ENCODE data around the gene ZBTB17. TPM values are rescaled to one million over a fixed set of nuclear protein-coding genes. Genes with fewer than 3 reads are reported as not detected.
A peak's percentile ranks its signal among the peaks of the same experiment; 100 is the strongest.

ZBTB17 gene
- total and polyA plus RNA-seq, 12 donors: 16.4 to 54.9 (median 20.8) TPM

GRCh38 chr1:15969321-15969880, 6.5 kb downstream of the ZBTB17 start:
- Histone ChIP-seq H3K27me3 (no peaks in the 10 kb centered on the region), H3K9me3 (peaks cover 0 to 5% (median 0%) of the 10 kb centered on the region in 11 donors), H3K27ac (no peak overlapping the region), H3K4me1 (peaks cover 8 to 40% (median 24%) of the 10 kb centered on the region in 9 donors), H3K4me3 (no peak overlapping the region), H3K36me3 (peaks cover 0 to 49% (median 24%) of the 10 kb centered on the region in 9 donors)
- TF ChIP-seq CTCF (IDR thresholded peaks at IDR 0.05): no peak
- WGBS, 2 donors: 95 to 98% methylated on average over 13 of the region's 13 CpGs
- no peak for ATAC-seq
- intact Hi-C loops (cut with DNase I): loop anchor here in 2 of 10 donors (10.0 kb wide), 2 partner anchors 65 to 145 kb away; no protein-coding TSS in a partner anchor
- DNase-seq: no peak

DNA sequence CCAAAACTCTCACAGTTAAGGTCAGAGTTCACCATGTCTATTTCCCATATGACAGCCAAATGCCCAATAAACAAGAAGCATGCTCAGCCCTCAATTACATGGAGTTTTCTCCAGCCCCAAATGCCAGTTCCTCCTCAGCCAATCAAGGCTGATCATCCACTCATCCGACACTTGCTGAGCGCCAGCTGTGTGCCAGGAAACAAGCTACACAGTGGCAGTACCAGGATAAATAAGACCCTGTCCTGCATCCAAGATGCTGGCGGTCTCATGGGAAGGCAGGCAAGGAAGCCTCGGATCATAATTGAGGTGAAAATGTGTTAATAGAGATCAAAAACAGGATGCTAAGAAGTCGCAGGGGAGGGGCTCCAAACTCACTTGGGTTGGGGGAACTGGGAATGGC, 7.7 kb downstream of the ZBTB17 start:
- ATAC-seq (no peak), DNase-seq (no peak)
- H3K36me3 ChIP-seq: peaks cover 0 to 47% (median 24%) of the 10 kb centered on the region in 9 donors
- no peak overlapping the region for H3K4me3 ChIP-seq
- peaks cover 0 to 5% (median 0%) of the 10 kb centered on the region in 11 donors for H3K9me3 ChIP-seq
- 85 to 88% methylated on average over 5 of the region's 5 CpGs for WGBS, 2 donors
- no peaks in the 10 kb centered on the region for H3K27me3 ChIP-seq
- intact Hi-C loops (cut with DNase I): loop anchor here in 2 of 10 donors (10.0 kb wide), 2 partner anchors 63 to 143 kb away; no protein-coding TSS in a partner anchor
- no peak overlapping the region for H3K27ac ChIP-seq
- H3K4me1 ChIP-seq: peaks cover 11 to 44% (median 26%) of the 10 kb centered on the region in 9 donors
- no peak for TF ChIP-seq CTCF (IDR thresholded peaks at IDR 0.05)

GRCh38 chr1:15966956-15967344, 9.0 kb downstream of the ZBTB17 start:
- intact Hi-C loops (cut with DNase I): loop anchor here in 2 of 10 donors (10.0 kb wide), 2 partner anchors 62 to 142 kb away; no protein-coding TSS in a partner anchor
- no peak for DNase-seq
- no peak for TF ChIP-seq CTCF (IDR thresholded peaks at IDR 0.05)
- H3K27me3 ChIP-seq: no peaks in the 10 kb centered on the region
- H3K36me3 ChIP-seq: peaks cover 0 to 41% (median 12%) of the 10 kb centered on the region in 9 donors
- H3K4me1 ChIP-seq: peaks cover 11 to 51% (median 26%) of the 10 kb centered on the region in 9 donors
- ATAC-seq: no peak
- no peaks in the 10 kb centered on the region for H3K9me3 ChIP-seq
- WGBS, 2 donors: 97 to 98% methylated on average over 6 of the region's 6 CpGs
- no peak overlapping the region for H3K4me3 ChIP-seq
- H3K27ac ChIP-seq: peak overlapping the region in 3 of 10 donors; percentile 45 to 83 (median 59)

DNA sequence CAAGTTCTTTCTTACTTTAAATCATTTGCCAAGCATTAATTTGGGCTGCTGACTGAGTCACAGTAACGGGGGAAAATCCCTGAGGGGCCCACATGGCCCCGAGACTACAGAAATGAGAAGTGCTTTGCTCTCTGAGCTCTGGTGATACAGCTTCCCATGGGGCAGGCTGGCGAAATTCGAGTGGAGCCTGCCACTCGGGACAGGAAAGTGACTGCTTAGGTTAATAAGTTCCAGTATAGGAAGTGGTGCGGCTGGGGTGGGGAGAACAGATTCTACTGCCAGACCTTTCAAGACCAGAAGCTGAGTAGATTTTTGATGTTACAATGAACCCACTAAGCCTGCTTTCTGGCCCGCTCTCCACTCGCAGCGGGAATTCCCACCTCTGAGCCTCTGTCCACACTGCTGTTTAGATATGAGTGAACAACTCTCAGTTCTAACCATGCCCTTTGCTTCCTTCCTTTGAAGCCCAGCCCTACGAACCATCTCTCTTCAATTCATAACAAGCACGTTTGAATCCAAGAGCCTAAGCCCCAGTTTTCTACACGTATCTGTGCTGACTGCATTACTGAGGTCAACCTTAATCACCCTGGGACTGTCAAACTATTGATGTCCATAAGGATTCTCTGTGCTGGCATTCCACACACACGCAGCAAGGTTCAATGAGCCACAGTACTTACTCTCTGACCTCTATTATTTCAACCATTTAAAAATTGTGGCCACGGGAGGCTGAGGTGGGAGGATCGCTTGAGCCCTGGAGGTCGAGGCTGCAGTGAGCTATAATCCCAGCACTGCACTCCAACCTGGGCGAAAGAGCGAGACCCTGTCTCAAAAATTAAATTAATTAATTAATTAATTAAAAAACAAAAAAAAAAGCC, 9.6 kb downstream of the ZBTB17 start:
- no peak overlapping the region for H3K4me3 ChIP-seq
- peak overlapping the region in 8 of 10 donors; percentile 32 to 83 (median 48) for H3K27ac ChIP-seq
- WGBS, 2 donors: 57 to 72% methylated on average over 18 of the region's 18 CpGs
- TF ChIP-seq CTCF (IDR thresholded peaks at IDR 0.05): no peak
- H3K36me3 ChIP-seq: peaks cover 0 to 39% (median 12%) of the 10 kb centered on the region in 9 donors
- no peaks in the 10 kb centered on the region for H3K9me3 ChIP-seq
- ATAC-seq (peak; percentile 21 to 64 (median 46)), DNase-seq (no peak)
- intact Hi-C loops (cut with DNase I): loop anchor here in 2 of 10 donors (10.0 kb wide), 2 partner anchors 62 to 142 kb away; no protein-coding TSS in a partner anchor
- no peaks in the 10 kb centered on the region for H3K27me3 ChIP-seq
- peaks cover 11 to 51% (median 26%) of the 10 kb centered on the region in 9 donors for H3K4me1 ChIP-seq

Measured in heart right ventricle (tissue), 16 donors.